ENCODE results near the gene TMBIM6. TPM values are rescaled to one million over a fixed set of nuclear protein-coding genes. Genes with fewer than 3 reads are reported as not detected.

The TMBIM6 gene
- total and polyA plus RNA-seq, 2 experiments from 2014 or later, result 534 to 805 TPM

DNA sequence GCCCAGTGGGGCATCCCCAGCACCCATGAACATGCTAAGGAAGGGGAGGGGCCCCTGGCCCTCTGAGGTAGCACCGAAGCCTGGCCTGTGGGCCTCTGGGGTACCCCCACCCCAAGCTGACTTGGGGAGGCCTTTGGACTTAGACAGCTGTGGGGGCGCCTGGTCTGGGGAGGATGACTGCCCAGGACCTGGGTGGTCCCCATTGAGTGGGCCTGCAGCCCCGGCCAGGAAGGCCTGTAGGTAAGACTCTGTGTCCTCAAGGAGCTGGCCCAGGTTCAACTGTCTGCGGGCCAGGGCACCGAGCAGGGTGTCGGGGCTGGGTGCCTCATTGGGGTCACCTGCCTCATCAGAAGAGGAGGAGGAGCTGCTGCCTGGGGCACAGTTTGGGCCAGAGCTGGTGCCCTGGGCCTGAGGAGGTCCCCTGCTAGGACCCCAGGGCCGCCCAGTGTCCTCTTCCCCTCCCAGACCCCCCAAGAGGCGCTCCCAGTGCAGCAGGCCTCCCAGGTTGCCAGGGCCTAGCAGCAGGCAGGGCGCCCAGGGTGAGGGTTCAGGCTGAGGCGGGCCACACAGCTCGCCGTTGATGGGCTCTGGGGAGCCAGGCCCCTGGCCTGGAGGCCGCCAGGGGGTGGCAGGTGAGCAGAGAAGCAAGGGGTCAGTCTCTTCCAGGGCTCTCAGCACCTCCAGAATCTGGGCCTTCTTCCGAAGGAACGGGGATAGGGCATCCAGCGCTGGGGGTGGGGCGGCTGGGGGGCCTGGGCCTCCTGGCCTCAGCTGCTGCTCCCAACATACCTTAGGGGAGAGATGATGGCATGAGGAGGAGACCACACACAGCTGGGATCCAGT is 55.5 kb downstream of the TMBIM6 start:
- Histone ChIP-seq H3K27ac (no peak overlapping the region), H3K9me3 (ENCODE audit: low read depth) (no peaks in the 10 kb centered on the region), H3K4me3 (no peak overlapping the region), H3K27me3 (no peaks in the 10 kb centered on the region), H3K4me1 (ENCODE audit: insufficient read depth) (no peaks in the 10 kb centered on the region), H3K79me2 (no peaks in the 10 kb centered on the region), H3K9me2 (replicated peaks; ENCODE audit: insufficient read depth) (no peaks in the 10 kb centered on the region), H2AFZ (no peak overlapping the region), H3K36me3 (replicated peaks; ENCODE audit: insufficient read depth, low read depth) (no peaks in the 10 kb centered on the region), H3K4me2 (no peak overlapping the region), H4K20me1 (ENCODE audit: insufficient read depth, poor library complexity, severe bottlenecking) (no peaks in the 10 kb centered on the region)
- no peak for DNase-seq (ENCODE audit: low spot score)
- 96% methylated on average over 17 of the region's 17 CpGs for WGBS (ENCODE audit: low lambda C conversion rate, missing lambda C conversion rate)
- TF ChIP-seq, protein P1, sequence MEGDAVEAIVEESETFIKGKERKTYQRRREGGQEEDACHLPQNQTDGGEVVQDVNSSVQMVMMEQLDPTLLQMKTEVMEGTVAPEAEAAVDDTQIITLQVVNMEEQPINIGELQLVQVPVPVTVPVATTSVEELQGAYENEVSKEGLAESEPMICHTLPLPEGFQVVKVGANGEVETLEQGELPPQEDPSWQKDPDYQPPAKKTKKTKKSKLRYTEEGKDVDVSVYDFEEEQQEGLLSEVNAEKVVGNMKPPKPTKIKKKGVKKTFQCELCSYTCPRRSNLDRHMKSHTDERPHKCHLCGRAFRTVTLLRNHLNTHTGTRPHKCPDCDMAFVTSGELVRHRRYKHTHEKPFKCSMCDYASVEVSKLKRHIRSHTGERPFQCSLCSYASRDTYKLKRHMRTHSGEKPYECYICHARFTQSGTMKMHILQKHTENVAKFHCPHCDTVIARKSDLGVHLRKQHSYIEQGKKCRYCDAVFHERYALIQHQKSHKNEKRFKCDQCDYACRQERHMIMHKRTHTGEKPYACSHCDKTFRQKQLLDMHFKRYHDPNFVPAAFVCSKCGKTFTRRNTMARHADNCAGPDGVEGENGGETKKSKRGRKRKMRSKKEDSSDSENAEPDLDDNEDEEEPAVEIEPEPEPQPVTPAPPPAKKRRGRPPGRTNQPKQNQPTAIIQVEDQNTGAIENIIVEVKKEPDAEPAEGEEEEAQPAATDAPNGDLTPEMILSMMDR (IDR thresholded peaks at IDR 0.05; ENCODE audit: poor library complexity), result no peak
- TF ChIP-seq EZH2 (IDR thresholded peaks at IDR 0.05; ENCODE audit: borderline replicate concordance) (no peak), EZH2phosphoT487 (IDR thresholded peaks at IDR 0.05; ENCODE audit: low read depth, severe bottlenecking, unreplicated experiment) (no peak)

DNA sequence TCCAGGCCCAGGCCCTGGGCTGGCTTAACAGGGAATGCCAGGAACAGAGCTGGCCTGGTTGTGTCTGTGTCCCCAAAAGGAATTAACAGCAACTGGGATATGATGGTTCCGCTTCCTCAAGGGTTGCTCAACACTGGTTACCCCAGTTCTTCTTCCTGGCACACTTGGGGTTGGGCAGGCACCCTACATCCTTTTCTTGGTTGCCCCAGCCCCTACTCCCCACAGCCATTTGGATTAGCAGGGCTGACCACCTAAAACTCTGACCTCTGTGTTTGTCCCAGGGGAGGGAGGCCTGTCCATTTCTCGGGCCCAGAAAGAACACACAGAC is 56.1 kb downstream of the TMBIM6 start:
- Histone ChIP-seq H3K27ac (no peak overlapping the region), H3K4me2 (no peak overlapping the region), H3K4me1 (ENCODE audit: insufficient read depth) (no peaks in the 10 kb centered on the region), H3K36me3 (replicated peaks; ENCODE audit: insufficient read depth, low read depth) (no peaks in the 10 kb centered on the region), H3K79me2 (no peaks in the 10 kb centered on the region), H3K27me3 (no peaks in the 10 kb centered on the region), H3K9me3 (ENCODE audit: low read depth) (no peaks in the 10 kb centered on the region), H4K20me1 (ENCODE audit: insufficient read depth, poor library complexity, severe bottlenecking) (no peaks in the 10 kb centered on the region), H3K4me3 (no peak overlapping the region), H3K9me2 (replicated peaks; ENCODE audit: insufficient read depth) (no peaks in the 10 kb centered on the region), H2AFZ (no peak overlapping the region)
- no peak for DNase-seq (ENCODE audit: low spot score)
- TF ChIP-seq, protein P1 (IDR thresholded peaks at IDR 0.05; ENCODE audit: poor library complexity), result no peak
- no peak for TF ChIP-seq EZH2phosphoT487 (IDR thresholded peaks at IDR 0.05; ENCODE audit: low read depth, severe bottlenecking, unreplicated experiment)
- 96% methylated on average over 2 of the region's 2 CpGs for WGBS (ENCODE audit: low lambda C conversion rate, missing lambda C conversion rate)

DNA sequence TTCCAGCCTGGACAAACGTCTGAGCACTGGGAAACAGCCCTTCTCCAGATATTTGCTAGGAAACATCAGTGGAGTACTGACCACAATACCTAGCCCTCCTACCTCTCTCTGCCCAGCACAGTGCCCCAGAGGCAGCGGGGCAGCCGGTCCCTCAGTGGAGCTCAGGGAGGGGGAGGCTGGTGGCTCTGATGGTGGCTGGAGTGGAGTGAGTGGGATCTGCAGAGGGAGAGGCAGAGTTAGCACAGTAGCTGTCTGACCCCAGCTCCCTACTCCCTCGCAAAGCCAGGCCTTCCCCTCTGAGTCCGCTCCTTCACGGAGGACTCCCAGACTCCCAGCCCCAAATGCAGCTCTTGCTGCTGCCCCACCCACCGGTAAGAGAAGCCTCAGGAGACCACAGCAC is 56.9 kb downstream of the TMBIM6 start:
- Histone ChIP-seq H3K27me3 (no peaks in the 10 kb centered on the region), H3K4me1 (ENCODE audit: insufficient read depth) (no peaks in the 10 kb centered on the region), H3K9me2 (replicated peaks; ENCODE audit: insufficient read depth) (no peaks in the 10 kb centered on the region), H3K27ac (no peak overlapping the region), H3K4me3 (no peak overlapping the region), H3K9me3 (ENCODE audit: low read depth) (no peaks in the 10 kb centered on the region), H3K4me2 (no peak overlapping the region), H2AFZ (no peak overlapping the region), H3K79me2 (no peaks in the 10 kb centered on the region), H3K36me3 (replicated peaks; ENCODE audit: insufficient read depth, low read depth) (no peaks in the 10 kb centered on the region), H4K20me1 (ENCODE audit: insufficient read depth, poor library complexity, severe bottlenecking) (no peaks in the 10 kb centered on the region)
- TF ChIP-seq, protein P1 (IDR thresholded peaks at IDR 0.05; ENCODE audit: poor library complexity), result no peak
- TF ChIP-seq EZH2 (IDR thresholded peaks at IDR 0.05; ENCODE audit: borderline replicate concordance), result no peak
- no peak for DNase-seq (ENCODE audit: low spot score)
- 95% methylated on average over 7 of the region's 7 CpGs for WGBS (ENCODE audit: low lambda C conversion rate, missing lambda C conversion rate)
